CD4-positive, alpha-beta T cell treated with Interleukin-12 subunit alpha and Interleukin-12 subunit beta, for 1 hour (primary cell): ENCODE measurements around the gene GMEB2.
"Not testable (repeated sequence)": the region's sequence is repeated elsewhere in the genome, so short reads cannot be mapped to it uniquely, and the experiment has no call there.

Source experiments
- DNase-seq: peaks from one replicate; pipeline ENCODE4 v3.0.0-alpha.2; 2020

GMEB2 gene

DNA sequence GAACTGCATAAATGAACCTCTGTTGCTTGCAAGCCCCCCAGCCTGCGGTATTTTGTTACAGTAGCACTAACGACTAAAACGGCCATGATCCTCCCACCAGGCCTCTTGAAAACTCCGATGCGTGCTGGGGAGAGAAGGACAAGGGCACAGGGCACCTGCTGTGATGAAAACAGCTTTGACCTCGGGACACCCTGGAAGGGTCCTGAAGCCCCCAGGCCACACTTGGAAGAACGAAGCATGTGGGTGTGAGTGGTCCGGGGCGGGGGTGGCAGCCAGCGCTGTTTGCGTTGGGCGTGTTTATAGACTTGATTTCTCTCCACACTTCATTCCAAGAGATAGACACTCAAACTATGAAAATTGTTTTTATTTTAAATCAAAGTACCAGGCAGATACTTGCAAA lies 39.6 kb downstream of the GMEB2 start:
- no peak for DNase-seq

DNA sequence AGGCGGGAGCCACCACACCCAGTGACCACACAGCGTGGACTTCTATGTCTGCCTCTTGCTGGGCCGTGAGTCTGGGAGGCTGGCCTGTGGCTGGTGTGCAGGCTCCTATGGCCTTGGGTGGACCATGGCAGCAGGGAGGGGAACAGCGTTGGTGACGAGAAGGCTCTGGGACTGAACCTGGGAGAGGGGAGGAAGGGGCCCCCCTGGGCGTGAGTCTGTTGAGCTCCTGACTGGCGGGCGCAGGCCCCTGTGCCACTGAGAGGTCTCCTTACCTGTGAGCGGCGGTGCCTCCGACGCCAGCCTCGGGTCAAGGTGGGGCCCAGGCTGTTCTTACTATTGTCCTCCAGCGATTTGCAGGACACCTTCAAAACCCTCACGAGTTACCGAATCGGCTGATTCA lies 40.1 kb downstream of the GMEB2 start:
- no peak for DNase-seq

DNA sequence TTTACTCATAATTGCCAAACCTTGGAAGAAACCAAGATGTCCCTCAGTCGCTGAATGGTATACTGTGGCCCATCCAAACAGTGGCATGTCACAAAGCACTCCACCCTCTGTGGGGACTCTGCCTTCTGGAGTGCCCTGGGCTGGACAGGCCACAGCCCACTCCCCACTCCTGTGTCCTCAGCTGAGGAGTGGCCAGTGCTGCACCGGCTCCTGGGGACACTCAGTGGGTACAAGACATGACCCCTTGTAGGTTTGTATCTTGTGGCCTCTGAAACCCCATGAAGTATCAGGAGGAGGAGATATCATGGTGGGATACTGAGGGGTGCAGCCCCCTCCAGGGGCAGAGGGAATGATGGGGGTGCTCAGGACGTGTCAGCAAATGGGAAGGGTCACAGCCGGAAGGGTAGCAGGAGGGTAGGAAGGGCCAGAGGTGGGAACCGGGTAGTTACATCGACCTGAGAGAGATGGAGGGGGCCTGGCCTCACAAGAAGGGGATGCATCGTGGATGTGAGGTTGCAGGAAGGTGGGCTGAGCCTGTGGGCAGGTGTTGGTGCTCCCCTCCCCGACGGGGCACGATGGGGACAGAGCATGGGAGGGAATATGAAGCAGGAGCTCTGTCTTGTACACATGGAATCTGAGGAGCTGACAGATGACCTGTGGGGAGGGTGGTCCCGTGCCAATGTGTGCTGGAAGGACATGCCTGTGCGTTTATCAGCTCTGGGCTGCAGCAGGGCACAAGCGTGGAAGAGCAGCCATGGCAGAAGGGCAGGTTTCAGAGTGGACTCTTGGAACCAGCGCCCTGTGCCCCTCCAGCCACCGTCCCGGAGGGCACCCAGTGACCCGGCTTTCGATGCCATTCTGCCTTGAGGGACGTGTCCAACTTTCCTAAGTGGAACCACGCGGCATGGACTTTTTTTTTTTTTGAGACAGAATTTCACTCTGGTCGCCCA lies 41.0 kb downstream of the GMEB2 start:
- DNase-seq: no peak

DNA sequence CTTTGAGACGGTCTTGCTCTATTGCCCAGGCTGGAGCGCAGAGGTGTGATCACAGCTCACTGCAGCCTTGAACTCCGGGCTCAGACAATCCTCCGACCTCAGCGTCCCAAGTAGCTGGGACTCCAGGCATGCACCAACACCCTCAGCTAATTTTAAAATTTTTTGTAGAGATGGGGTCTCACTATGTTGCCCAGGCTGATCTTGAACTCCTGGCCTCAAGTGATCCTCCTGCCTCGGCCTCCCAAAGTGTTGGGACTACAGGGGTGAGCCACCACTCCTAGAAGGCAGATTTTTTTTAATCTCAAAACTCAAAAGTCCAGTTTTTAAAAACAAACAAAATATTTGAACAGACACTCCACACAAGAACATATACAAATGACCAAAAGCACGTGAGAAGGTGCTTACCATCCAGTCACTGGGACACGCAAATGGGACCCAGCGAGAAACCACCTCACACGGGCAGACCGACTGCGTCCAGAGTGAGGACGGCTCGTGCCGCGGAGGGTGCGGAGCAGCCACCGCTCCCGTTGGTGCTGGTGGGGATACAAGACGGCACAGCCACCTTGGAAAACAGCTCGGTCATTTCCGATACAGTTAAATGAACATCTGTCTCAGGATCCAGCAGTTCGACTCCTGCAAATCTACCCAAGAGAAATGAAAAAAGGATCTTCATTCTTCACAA lies 44.4 kb downstream of the GMEB2 start:
- DNase-seq: no peak

DNA sequence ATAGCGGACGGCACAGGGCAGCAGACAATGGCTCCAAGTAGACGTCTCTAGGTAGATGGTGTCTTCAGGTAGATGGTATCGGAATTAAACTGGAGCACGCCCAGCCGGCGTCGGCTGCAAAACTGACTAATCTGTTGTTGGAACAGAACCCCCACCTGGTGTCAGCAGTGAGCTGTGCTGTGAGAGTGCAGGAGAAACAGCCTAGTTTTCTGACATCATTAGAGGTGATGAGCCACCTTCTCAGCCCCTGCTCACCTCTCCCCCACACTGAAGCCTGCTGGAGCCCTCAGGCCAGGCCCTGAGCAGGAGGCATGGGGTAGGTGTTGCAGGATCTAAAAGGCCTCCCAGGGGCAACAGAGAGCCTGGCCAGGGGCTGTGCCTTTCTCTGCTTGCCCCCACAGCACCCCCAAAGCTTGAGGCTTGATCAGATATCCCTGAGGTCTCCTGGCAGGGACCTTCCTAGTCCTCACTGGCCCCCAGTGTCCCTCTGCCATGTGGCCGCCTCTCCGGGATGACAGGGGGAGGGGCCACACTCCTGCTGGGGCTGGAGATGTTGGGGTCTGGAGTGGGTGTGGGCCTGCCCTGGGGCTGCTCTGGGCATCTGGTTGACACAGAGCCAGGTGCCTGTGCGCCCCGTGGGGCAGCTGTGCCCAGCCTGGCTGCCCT lies 46.0 kb downstream of the GMEB2 start:
- peak; percentile 82 for DNase-seq

DNA sequence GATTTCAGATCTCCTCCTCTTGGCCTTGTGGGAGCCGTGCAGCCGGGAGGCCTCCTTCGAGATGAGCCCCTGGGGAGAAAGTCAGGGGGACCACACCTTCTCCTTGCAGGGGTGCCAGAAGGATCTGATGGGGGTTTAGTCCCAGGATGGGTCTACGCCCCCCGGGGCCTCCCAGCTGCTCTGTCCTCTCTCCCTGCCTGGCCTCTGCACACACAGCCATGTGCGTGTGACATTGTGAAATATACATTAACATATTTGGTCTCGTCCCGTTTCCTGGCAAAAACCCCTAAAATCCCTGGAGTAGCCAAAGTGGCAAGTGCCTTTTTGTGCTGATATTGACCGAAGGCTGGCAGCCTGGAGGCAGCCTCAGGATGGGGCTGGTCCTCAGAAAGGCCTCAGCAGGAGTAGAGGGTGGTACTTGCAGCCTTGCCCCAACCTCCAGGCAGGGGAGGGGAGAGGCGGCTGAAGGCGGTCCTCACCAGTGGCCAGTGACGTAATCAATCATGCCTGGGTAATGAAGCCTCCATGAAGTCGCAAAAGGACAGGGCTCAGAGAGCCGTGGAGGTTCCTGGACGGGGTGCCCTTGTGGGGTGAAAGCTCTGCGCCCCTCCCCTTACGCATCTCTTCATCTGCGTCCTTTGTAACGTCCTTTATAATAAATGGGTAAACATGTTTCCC lies 47.7 kb downstream of the GMEB2 start:
- DNase-seq: no peak

DNA sequence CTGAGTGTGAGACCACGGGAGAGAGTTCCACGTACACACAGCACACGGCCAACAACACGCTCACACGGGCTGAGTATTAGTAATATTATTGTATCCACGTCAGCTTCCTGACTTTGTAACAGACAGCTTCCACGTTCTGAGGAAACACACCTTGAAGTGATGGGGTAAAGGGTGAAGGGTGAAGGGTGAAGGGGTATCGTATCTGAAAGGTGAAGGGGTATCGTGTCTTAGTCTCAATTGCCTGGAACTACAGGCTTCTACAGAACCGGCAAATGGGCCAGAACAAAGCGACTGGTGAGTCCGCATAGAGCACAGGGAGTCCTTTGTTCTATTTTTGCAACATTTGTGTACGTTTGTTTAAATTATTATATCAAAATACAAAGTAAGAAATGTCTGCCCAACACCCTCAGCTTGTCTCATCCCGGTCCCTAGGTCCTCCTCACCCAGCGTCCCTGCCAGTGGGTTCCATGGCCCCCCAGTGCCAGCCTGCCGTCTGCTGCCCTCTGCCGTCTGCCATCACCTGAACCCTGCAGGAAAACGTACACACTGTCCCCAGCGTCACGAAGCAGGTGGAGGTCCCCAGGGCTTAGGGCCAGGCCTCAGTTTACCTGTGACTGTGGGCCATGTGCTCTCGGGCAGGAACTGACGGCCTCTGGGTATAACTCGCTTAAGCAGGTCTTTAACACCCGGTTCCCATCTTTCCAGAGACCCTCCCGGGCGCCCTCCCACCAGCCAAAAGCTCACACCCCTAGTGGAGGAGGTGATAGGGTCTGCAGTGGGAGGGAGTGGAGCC lies 48.5 kb downstream of the GMEB2 start:
- peak; percentile 19 for DNase-seq

DNA sequence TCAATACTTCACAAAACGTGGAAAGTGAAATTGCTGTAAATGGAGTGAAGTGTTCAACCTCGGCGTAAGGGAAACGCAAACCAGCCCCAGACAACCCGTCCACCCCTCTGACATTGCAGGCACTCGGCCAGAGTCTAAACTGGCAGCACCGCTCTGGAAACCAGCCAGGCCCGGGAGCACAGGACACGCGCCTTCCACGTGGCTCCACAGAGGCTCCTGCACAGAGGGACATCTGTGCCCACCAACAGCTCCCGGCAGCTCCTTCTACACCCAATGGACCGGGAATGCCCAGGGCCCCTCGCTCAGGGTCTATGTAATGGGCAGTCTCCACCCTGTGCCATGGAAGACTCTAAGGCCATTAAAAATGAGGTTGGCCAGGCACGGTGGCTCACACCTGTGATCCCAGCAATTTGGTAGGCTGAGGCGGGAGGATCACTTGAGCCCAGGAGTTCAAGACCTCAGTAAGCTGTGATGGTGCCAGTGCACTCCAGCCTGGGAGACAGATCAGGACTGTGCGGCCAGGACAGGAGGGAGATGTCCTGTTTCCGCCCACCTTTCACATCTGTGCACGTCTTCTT lies 49.5 kb downstream of the GMEB2 start:
- DNase-seq: no peak

DNA sequence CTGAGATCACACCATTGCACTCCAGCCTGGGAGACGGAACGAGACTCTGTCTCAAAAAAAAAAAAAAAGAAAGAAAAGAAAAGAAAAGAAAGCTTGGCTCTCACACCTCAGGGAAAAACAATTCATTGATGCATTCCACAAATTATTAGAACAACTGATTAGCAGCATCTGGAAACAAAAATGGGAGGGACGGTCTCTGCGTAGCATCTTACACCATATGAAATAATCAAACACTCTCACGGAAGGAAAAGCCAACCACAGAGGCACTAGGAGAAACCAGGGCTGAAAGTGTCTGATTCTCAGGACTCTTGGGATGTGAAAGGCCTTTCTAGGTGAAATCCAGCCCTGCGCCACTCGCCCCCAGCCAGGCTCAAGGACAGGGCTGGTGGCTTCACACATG lies 50.6 kb downstream of the GMEB2 start:
- no peak for DNase-seq

DNA sequence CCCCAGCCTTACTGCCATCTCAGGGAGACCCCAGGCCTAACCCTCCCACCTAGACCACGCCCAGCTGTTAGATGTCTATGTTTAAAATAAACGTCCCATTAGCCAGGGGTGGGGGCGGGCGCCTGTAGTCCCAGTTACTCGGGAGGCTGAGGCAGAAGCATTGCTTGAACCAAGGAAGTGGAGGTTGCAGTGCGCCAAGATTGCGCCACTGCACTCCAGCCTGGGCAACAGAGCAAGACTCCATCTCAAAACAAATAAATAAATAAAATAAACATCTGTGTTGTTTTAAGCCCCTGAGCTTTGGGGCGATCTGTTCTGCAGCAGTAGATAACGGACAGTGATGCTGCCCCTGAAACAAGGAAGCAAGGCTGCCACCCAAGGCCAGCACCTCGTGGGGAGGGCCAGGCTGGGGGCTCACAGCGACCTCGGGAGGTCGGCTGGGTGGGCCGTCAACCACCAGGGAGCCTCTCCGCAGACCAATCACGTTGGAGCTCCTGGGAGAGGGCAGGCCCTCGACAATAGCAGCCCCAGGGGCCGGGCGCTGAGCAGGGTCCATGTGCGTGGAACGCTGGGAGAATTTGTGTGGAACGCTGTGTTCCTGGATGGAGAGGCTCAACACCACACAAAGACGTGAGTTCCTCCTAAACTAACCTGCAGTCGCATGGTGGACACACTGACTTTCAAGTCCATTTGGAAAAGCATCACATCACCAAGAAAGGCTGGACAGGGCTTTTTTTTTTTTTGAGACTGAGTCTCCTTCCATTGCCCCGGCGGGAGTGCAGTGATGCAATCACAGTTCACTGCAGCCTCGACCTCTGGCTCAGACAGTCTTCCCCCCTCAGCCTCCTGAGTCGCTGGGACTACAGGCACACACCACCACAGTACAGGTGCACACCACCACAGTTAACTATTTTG lies 51.8 kb downstream of the GMEB2 start:
- no peak for DNase-seq

DNA sequence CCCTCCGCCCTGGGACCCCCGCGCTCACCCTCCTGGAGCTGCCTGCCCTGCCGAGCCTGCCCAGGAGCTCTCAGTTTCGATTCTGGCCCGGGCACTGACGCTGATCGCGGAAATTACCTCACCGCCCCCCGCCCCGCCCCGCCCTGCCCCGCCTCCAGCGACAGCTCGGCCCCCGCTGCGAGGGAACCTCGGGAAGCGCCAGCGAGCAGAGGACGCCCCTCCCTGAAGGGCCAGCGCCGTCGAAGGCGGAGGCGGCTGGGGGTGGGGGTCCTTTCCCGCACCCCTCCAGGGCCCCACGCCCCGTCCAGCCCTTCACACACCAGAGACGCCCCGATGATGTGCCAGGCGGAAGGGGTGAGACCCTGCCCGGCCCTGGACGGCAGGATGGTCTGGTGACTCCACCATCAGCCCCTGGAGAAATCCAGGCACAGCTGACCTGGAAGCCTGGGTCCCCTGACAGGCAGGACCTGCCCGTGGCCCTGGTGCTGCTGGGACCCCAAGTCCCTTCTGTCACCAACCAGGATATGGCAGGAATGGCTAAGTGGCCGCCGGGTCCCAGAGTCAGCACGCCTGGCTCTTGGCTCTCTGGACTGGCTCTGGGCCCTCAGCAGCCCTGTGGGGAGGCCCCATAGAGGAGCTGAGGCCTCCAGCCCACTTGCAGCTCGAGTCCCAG lies 52.6 kb downstream of the GMEB2 start, which contains the start of gene HELZ2:
TSS of gene HELZ2 (minus strand) at position 84 of the 673 bp plus-strand sequence. CDS start 1,854 bp downstream, outside the sequence.
- peak; percentile 82 for DNase-seq

DNA sequence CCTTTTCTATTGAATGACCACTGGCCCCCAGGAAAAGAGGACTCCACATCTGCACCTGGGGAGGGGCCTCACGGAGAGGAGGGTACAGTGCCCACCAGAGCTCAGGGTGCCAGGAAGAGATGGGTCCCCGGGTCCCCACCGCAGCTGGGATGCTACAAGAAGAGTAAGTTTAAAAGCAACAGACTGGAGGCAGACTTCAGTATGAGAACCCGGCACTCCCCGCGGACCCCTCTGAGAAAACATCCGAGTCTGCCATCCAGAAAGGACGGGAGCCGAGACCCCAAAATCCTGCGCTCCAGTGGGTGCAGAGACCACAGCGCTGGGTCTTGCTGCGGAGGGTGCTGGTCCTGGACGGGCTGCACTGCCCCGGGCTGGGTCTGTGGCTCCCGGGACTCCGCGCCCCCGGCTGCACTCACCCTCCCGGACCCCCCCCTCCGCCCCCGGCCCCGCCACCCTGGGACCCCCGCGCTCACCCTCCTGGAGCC lies 53.2 kb downstream of the GMEB2 start:
- no peak for DNase-seq

DNA sequence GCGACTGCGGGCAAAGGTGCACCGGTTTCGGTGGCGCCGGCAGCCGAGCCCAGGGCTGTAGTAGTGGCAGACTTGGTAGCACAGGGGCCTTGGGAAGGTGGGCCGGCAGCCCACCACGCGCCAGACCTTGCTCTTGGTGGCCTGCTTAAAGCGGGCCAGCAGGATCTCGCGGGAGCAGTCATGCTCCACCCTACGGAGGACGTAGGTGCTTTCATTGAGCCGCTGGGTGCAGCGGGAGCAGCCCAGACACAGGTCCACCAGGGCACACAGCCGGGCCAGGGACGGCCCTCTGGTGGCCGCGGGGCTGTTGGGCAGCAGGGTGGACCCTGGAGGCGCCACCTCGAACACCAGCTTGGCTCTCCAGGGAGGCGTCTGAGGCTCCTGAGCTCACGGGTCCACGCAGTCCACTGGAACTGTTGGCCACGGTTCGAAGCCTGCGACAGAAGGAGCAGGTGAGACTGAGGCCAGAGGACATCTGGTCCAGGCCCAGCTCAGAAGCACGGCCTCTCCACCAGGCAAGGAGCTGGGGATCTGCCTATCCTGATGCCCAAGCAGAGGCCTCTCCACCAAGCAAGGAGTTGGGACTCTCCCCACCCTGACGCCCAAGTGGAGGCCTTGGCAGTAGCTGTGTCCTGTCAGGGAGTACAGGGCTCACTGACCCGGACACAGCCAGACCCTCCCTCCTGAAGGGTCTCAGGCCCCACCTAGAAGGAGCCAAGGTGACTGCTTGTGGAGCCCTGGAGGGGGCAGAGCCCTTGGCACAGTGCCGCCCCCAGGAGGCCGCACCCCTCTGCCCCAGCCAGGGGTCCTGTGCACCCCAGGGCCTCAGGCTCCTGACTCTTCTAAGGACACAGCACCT lies 53.9 kb downstream of the GMEB2 start:
- no peak for DNase-seq

DNA sequence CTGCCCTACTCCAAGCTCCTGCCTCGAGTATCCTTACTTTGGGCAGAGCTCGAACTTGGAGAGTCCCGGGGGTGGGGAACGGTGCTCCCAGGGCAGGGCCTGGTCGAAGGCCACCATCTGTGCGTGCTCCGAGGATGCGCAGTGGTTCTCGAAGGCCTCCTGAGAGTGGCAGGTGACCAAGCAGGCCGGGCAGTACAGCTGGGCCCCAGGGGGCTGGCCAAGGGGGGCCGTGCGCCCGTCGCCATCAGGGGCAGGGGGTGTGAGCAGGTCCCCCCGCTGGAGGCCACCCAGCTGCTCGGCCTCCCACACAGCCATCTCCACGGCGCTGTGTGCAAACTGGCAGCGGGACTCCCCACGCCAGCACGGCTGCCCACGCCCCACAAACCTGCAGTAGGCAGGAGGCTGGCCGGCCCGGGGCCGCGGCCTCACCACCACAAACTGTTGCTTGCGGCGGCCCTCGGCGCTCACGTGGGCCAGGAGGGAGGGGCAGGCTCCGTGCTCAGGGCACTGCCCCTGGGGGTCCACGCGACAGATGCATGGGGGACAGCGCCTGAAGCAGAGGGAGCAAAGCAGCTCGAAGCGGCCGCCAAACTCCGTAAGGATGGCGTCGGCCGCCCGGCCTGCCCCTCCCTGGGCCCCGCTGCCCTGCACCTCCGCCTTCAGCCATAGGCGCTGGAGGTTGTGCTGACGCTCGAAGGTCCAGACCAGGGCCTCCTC lies 54.7 kb downstream of the GMEB2 start:
- no peak for DNase-seq

DNA sequence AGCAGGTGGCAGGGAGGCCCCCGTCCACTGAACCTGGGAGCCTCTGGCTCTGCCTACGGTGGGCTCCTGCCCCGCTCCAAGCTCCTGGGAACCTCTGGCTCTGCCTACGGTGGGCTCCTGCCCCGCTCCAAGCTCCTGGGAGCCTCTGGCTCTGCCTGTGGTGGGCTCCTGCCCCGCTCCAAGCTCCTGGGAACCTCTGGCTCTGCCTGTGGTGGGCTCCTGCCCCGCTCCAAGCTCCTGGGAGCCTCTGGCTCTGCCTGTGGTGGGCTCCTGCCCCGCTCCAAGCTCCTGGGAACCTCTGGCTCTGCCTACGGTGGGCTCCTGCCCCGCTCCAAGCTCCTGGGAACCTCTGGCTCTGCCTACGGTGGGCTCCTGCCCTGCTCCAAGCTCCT lies 55.8 kb downstream of the GMEB2 start:
- not testable (repeated sequence) for DNase-seq

DNA sequence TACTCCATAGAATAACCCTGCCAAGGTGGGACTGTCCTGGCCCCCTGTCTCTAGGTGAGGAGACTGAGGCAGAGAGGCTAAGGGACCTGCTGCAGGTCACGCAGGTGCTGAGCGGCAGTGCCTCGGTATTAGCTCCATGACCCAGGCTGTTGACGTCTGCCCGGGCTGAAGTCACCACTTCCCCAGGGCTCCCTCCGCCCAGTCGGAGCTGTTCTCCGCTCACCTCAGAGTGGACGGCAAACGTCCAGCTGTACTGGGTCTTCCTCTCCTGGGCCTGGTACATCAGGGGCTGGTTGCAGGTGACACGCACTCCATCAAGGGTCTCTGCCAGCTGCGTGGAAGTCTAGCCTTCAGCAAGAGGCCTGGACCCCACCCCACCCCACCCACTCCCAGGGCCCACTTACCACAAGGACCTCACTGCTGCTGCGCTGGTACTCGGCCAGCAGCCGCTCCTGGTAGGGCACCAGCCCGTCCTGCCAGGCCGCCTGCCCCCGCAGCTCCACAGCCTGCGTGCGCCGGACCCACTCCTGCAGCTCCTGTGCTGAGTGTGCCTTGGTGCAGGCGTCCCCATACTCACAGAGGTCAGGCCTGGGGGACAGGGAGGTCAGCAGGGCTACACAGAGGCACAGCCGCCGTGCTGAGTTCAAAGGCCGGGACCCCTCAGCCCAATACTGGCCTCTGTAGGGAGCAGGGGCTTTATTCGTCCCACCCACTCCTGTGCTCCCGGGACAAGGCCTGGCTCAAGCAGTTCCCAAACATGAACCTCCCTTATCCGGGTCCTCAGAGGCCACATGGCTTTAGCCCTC lies 56.4 kb downstream of the GMEB2 start:
- DNase-seq: no peak
